GM20000 (cell line): ENCODE measurements around the gene DDX10.

Experiments
- DNase-seq: peaks from one replicate; pipeline ENCODE4 v3.0.0; 2012; ENCODE audit warnings: low spot score
- CTCF ChIP-seq: IDR thresholded peaks from 2 replicates; pipeline ENCODE4 v1.5.1; 2012; ENCODE audit warnings: mild to moderate bottlenecking, control low read depth; ENCODE audit errors: extremely low read depth, missing control alignments

The DDX10 gene

GRCh38 chr11:108824545-108824944 lies 159.7 kb downstream of the DDX10 start:
- TF ChIP-seq CTCF, result no peak
- no peak for DNase-seq

GRCh38 chr11:108825381-108825780 lies 160.5 kb downstream of the DDX10 start:
- DNase-seq, result no peak
- no peak for TF ChIP-seq CTCF

GRCh38 chr11:108826136-108826535 lies 161.3 kb downstream of the DDX10 start:
- TF ChIP-seq CTCF, result no peak
- DNase-seq, result no peak

GRCh38 chr11:108835624-108836023 lies 170.8 kb downstream of the DDX10 start:
- no peak for DNase-seq
- TF ChIP-seq CTCF, result no peak

- DNase-seq, result no peak
- TF ChIP-seq CTCF, result no peak
These were observed 171.7 kb downstream of the DDX10 start for GRCh38 chr11:108836541-108836940.

- DNase-seq, result no peak
- no peak for TF ChIP-seq CTCF
These were observed 173.4 kb downstream of the DDX10 start for GRCh38 chr11:108838102-108838791.

- no peak for DNase-seq
- no peak for TF ChIP-seq CTCF
These were observed 173.9 kb downstream of the DDX10 start for GRCh38 chr11:108838792-108839105.
